GM19455 (cell line): ENCODE data around the gene TCF25.
"Not testable (repeated sequence)": the region's sequence is repeated elsewhere in the genome, so short reads cannot be mapped to it uniquely, and the experiment has no call there.

Source experiments
- ATAC-seq: cut with Tn5 transposase; IDR thresholded peaks from one replicate; pipeline ENCODE4 v1.9.1; 2021; ENCODE audit not compliant: unreplicated experiment

Gene TCF25, protein sequence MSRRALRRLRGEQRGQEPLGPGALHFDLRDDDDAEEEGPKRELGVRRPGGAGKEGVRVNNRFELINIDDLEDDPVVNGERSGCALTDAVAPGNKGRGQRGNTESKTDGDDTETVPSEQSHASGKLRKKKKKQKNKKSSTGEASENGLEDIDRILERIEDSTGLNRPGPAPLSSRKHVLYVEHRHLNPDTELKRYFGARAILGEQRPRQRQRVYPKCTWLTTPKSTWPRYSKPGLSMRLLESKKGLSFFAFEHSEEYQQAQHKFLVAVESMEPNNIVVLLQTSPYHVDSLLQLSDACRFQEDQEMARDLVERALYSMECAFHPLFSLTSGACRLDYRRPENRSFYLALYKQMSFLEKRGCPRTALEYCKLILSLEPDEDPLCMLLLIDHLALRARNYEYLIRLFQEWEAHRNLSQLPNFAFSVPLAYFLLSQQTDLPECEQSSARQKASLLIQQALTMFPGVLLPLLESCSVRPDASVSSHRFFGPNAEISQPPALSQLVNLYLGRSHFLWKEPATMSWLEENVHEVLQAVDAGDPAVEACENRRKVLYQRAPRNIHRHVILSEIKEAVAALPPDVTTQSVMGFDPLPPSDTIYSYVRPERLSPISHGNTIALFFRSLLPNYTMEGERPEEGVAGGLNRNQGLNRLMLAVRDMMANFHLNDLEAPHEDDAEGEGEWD

DNA sequence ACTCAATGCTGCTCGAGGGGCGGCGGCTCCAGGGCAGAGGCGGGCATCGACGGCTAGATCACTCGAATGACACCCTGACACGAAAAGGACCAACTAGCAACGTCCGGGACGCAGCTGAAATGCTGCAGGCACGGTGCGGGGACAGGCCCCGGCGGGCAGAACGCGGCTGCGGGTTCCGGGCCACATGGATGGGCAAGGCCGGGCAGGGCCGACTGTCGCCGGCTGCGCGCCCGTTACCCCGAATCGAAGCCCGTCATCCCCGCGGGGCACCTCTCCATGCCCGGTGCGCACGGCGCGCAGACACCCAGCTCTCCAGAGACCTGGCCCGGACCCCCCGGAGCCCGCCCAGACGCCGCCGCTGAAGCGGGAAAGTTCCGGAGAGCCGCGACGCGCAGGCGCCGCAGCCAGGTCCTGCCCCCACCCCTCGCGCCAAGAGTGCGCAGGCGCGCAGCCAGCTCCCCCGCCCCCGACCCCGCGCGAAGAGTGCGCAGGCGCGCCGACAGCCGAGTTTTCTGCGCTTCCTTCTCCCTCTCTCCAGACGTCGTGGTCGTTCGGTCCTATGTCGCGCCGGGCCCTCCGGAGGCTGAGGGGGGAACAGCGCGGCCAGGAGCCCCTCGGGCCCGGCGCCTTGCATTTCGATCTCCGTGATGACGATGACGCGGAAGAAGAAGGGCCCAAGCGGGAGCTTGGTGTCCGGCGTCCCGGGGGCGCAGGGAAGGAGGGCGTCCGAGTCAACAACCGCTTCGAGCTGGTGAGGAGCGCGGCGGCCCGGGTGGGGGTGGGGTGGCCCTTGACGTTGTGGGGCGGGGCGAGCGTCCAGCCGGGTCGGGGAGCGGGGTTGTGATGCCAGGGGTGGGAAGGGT is at the start of gene TCF25:
Gene TCF25, plus strand, starts transcription at position 484 of the 863 bp plus-strand sequence. Its CDS starts 76 bp downstream, at position 560.
- peak; percentile 49 for ATAC-seq

DNA sequence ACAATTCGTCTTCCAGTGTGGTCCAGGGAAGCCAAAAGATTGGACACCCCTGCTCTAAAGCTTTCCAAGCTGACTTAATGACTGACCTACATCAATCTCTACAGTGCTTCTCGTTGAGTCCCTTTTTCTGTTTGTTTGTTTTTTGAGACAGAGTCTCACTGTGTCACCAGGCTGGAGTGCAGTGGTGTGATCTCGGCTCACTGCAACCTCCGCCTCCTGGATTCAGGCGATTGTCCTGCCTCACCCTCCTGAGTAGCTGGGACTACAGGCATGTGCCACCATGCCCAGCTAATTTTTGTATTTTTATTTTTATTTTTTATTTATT is 49.6 kb upstream of the TCF25 start:
- ATAC-seq: not testable (repeated sequence)

DNA sequence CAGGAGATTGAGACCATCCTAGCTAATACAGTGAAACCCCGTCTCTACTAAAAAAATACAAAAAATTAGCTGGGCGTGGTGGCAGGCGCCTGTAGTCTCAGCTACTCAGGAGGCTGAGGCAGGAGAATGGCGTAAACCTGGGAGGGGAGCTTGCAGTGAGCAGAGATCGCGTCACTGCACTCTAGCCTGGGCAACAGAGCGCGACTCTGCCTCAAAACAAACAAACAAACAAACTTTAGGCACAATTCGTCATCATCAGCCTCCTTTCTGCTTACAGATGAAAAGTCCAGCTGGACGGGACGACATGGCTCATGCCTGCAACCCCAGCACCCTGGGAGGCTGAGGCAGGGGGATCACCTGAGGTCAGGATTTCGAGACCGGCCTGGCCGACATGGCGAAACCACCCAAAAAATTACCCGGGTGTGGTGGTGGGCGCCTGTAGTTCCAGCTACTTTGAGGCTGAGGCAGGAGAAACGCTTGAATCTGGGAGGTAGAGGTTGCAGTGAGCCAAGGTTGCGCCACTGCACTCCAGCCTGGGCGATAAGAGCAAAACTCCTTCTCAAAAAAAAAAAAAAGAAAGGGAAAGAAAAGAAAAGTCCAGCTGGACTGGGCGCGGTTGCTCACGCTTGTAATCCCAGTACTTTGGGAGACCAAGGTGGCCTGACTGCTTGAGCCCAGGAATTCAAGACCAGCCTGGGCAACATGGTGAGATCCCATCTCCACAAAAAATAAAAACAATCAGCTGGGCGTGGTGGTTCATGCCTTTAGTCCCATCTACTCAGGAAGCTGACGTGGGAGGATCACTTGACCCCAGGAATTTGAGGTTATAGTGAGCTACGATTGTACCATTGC is 46.6 kb upstream of the TCF25 start:
- no peak for ATAC-seq

DNA sequence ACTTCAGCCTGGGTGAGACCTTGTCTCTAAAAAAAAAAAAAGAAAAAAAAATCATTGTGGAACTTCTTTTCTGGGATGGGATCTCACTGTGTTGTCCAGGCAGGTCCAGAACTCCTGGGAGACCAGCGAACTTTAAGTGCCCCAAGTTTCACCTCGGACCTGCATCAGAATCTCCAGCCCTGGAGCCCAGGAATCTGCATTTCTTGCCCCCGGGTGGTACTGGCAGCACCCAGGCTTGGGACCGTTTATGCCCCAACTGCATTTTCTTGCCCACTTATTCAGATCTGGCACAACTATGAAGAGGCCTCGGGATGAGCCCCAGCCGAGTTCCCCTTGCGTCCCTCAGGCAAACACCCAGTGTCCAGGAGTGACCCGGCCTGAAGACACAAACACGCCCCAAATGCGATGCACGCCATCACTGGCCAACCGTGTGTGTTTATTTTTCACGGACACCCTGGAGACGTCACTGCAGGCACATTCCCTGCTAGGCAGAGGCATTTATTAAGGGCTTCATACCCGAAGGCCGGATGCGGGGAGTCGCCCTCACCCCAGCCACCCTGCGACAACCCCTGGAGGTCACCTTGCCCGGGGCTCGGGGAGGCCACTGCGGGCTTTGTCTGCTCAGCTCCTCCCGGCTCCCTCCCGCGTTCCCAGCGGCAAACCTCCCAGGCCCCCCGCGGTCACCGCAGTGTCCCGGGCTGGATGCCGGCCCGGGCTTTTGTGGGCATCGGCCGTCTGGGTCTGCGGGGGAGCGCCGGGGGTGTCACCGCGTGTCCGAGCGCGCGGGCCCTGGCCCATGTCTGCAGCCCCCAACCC is 45.8 kb upstream of the TCF25 start:
- no peak for ATAC-seq

DNA sequence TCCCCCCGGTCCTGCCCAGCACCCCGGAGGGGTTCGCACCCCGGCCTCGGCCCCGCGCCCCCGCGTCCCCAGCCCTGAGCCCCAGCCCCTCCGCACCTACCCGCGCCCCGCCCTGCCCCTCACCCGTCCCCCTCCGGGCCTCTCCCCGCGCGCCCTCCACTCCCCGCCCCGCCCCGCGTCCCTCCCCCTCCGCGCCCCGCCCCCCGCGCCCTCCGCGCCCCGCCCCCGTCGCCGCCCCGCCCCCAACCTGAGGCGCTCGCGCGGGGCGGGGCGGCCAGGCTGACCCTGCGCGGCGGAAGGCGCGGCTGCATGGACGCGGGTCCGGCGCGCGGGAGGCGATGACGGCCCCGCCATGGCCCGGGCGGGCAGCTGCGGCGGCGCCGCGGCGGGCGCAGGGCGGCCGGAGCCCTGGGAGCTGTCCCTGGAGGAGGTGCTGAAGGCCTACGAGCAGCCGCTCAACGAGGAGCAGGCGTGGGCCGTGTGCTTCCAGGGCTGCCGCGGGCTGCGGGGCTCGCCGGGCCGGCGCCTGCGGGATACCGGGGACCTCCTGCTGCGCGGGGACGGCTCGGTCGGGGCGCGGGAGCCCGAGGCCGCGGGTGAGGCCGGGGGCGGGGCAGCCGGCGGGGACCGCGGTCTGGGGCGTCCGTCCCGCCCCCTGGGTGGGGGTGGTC is 45.1 kb upstream of the TCF25 start, which contains the start of gene SPIRE2:
Gene SPIRE2, plus strand, starts transcription at position 277 of the 671 bp plus-strand sequence. Its CDS starts 76 bp downstream, at position 353.
- no peak for ATAC-seq

DNA sequence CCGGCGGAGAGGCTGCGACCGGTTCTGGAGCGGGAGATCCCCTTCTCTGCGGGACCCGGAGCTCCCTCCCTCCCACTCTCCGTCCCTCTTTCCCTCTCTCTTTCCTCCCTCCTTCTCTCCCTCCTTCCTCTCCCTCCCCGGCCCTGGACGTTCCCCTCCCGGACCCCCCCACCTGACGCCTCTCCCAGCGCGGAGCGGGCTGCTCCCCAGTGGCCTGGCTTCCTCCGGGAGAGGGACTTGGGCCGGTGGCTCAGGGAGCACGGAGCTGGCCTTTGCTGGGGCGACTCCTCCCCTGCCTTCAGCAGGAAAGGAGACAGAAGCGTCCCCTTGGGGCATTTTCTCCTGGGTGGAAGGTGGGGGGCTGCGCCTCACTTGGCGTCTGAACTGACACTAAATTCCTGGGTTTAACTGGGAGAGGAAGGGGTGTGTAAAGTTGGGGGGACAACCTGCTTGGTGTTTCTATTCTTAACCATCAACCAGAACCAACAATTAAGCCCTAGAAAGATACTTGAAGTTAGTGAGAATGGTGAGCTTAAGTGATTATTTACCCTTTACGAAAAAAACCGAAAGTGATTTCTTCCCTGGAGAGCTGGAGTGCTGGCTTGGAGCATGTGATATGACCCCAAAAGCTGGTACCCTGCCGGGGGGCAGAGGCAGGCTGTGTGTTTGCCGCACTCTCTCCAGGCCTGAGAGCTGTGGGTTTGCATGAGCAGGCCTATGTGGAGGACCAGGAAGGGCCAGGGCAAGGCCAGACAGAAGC is 44.3 kb upstream of the TCF25 start:
- no peak for ATAC-seq

DNA sequence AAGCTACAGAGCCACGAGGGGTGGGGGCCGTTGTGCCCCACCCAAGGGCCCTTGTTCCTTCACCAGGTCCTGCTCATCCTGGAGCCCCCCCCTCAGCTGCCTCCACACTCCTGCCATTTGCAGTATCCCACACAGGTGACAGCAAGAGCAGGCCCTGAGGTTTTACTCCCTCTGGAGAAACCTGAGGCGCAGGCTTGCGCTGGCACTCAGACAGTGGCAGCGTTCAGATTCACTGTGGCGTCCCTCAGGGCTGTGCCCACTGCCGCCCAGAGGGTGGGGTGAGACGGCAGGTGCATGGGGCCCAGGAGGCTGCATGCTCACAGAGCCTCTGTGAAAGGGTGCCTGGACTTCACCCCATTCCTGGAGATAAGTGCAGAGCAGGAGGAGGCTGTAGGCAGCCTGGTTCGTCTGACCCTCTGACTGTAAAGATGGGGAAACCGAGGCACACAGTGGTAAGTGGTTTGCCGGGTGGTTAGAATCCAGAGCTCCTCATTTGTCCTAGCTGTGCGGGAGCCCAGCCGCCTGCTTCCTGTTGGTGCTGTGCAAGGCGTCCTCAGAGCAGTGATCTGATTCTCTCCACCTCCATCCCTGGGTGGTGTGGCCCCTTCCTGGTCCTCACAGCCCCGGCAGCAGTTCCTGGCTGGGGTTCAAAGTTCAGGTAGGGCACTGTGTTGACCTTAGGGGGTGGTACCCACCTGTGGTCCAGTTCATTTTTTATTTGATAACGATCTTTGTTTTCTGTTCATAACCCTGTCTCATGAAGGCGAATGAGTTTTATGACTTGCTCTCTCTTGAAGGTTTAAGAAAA is 43.6 kb upstream of the TCF25 start:
- no peak for ATAC-seq

DNA sequence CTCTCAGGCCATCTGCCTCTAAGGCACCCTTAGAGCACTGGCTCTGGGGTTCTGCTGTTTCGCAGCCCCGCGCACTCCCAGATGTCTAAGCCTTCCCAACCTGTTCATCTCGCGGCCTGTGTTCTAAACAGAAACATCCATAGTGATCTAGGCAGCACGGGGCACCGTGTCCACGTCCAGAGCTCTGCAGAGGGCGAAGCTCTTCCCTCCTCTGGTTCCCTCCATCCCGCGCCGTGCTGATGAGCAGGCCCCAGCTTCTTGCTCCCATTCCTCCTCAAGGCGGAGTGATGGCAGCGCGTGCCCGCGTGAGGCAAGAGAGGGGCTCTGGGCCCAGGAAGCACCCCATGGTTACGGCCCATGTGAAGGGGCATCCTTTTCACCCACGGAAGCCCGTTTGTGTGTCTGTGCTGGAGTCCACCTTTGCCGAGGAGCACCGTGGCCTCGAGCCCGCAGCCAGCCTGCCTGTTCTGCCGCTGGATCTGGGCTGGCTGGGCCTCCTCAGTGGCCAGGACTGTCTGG is 41.5 kb upstream of the TCF25 start:
- ATAC-seq: no peak

DNA sequence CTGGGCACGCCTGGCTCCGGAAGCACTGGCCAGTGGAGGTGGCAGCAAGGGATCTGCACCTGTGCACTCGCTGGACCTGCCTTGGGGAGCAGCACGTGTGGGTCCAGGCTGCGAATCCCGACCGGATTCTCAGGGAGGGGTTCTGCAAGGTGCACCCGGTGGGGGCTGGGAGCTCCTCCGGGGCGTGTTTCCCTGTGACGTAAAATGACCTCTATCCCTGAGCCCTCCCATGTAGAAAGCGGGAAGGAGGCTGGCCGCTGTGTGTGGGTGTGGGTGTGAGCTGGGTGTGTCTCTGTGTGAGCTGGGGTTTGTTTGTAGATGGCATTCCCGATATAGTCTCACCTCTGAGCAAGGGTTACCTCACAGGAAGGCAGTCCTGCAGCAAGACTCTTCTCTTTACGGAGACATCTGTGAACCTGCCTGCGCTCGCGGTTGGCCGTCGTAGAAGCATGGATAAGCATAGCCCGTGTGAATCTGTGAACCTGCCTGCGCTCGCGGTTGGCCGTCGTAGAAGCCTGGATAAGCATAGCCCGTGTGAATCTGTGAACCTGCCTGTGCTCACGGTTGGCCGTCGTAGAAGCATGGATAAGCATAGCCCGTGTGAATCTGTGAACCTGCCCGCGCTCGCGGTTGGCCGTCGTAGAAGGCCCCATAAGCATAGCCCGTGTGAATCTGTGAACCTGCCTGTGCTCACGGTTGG is 39.6 kb upstream of the TCF25 start:
- ATAC-seq: not testable (repeated sequence)

DNA sequence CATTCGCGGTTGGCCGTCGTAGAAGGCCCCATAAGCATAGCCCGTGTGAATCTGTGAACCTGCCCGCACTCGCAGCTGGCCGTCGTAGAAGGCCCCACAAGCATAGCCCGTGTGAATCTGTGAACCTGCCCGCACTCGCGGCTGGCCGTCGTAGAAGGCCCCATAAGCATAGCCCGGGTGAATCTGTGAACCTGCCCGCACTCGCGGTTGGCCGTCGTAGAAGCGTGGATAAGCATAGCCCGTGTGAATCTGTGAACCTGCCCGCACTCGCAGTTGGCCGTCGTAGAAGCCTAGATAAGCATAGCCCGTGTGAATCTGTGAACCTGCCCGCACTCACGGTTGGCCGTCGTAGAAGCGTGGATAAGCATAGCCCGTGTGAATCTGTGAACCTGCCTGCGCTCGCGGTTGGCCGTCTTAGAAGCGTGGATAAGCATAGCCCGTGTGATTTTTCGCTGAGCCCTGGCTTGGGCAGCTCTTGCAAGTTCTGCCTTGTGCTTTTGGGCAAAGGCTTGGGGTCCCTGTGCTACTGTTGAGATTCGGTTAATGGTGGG is 38.5 kb upstream of the TCF25 start:
- not testable (repeated sequence) for ATAC-seq

DNA sequence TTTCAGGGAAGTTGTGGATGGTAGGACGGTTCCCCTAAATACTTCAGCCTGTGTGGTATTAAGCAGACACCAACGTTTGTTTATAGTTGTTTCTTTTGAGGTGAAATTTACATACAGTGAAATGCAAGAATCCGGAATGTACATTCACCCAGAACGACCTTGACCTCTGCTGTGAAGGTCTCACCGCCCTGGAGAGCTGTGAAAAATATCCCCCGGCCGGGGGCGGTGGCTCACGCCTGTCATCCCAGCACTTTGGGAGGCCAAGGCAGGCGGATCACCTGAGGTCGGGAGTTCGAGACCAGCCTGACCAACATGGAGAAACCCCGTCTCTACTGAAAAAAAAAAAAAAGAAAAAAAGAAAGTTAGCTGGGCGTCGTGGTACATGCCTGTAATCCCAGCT is 36.9 kb upstream of the TCF25 start:
- not testable (repeated sequence) for ATAC-seq

DNA sequence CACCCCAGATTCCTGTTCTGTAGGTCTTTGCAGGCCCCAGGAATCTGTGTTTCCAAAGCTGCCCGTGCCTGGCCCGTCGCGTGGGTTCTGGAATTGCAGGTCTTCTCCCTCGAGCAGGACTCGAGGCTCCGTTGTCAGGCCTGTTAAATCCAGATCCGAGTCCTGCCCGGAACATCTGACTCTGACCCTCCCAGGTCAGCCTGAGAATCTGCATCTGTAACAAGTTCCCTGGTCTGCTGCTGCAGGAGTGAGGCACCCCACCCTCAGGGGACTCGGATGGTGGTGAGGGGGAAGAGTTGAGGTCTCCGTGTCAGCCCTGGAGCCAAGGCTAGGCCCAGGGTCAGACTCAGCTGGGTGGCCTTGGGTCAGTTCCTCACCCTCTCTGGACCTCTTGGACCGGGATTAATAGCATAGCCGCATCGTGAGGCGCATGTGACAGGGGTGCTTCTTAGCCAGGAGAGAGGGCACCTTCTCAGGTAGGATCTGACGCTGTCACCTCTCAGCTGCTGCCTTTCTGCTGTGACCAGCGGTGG is 36.3 kb upstream of the TCF25 start:
- no peak for ATAC-seq

DNA sequence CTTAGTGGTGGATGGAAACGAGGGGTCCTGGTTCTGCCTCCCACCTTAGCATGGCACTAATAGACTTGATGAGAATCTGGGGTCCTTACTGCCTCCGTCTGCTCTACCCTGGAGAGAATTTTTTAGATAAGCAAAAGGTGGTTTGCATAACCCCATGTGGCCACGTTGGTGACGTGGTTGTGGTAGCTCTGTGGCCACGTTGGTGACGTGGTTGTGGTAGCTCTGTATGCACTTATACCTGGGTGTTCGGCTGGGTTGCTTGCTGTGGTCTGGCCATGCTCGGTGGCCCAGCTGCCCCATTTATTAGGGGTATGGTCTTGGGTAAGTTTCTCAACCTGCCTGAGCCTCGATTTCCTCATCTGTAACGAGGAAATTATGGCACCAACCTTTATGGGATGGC is 32.1 kb upstream of the TCF25 start:
- no peak for ATAC-seq

DNA sequence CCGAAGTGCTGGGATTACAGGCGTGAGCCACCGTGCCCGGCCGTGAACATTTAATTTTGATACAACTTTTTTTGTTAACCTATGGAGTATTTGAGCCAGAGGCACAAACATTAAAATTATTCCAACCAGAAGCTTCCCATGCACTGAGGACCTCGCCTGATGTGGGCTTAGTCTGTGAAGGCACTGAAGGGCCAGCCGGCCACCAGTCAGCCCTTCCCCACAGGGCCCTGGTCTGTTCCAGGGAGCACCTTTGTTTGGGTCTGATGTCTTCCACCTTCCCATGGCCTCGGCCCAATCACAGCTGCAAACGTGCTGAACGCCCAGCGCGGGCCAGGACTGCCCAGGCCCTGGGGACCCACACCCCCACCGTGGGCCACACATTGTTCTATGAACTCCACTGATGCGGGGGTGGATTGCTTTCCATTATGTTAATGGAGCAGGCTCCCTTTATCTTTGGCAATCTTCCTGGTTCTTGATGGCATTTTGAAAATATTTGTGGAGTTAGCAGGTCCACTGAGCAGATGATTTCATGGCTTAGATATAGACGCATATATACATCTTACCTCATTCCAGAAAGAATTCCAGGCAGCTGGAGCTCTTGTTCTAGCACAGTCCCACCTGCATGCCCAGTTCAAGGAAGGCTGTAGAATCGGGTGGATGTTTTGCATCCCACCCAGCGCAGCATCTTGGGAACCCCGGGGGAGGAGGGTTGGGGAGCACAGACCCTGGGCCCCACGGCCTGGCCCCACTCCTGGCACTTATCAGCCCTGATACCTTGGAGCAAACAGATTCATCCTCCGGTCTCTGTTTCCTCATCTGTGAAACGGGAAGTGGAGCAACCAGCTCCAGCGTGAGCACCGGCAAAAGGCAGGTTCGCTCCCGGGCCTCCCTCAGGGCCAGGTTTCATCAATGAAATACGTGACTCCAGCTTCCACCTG is 30.7 kb upstream of the TCF25 start:
- ATAC-seq: no peak
